NCI-H774 (cell line): ENCODE measurements around the gene CAPN14.

Experiments
- DNase-seq: peaks from one replicate; lab custom pipeline; 2025; lab: John Stamatoyannopoulos, UW

The CAPN14 gene

GRCh38 chr2:31243053-31243452 lies 25.7 kb upstream of the CAPN14 start:
- DNase-seq: no peak

DNA sequence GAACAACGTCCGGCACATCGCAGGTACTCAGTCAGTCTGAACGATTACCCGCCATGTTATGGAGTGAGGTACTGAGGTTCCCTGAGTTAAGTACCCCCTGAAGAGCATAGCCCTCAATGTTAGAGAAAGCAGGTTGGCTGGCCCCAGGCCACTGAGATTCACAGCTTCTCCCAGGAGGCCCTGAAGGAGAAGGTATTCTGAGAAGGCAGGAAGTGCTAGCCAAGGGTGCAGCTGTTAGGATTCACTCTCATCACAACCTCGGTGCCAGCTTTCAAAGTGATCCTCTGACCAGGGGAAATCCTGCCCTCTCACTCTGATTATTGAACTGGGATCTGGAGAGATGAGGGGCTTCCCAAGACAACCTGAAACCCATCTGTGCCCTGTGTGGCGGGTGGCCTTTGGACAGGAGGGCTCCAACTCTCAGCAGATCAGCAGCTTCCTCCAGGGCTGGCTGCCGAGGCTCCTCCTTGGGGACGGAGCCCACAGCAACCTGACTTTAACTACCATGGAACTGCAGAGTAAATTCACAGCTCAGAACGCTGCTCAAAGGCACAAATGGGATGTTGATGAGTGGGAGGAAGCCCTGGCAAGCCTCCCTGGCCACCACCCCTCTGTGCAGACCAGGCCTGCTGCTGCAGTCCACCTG lies 24.4 kb upstream of the CAPN14 start:
- DNase-seq: no peak

GRCh38 chr2:31240381-31241365 lies 23.4 kb upstream of the CAPN14 start:
- no peak for DNase-seq

DNA sequence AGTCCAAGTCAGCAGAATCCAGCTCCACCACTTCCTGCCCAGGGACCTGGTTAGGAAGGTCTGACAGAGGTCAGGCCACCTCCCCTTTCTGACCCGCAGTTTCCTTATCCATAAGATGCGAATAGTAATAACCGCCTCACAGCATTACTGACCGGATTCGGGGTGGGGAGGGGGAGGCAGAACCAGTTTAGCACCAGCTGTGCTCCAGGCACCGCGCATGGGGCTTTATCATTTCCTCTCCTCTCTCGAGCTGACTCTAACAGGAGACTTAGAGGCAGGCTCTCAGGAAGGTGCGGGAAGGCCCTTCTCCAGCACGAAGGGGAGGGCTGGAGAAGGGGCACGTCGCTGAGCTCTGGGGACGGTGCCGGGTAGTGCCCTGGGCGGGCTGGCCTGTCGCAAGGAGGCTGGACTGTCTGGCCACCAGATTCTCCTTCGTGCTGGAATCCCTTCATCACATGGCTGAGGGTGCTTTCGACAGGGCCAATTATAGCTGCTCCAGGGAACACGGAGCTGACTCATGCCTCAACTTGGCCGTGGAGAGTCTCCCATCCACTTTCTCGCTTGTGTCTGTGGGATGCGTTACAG lies 22.4 kb upstream of the CAPN14 start:
- no peak for DNase-seq

GRCh38 chr2:31238906-31239592 lies 21.7 kb upstream of the CAPN14 start:
- no peak for DNase-seq

DNA sequence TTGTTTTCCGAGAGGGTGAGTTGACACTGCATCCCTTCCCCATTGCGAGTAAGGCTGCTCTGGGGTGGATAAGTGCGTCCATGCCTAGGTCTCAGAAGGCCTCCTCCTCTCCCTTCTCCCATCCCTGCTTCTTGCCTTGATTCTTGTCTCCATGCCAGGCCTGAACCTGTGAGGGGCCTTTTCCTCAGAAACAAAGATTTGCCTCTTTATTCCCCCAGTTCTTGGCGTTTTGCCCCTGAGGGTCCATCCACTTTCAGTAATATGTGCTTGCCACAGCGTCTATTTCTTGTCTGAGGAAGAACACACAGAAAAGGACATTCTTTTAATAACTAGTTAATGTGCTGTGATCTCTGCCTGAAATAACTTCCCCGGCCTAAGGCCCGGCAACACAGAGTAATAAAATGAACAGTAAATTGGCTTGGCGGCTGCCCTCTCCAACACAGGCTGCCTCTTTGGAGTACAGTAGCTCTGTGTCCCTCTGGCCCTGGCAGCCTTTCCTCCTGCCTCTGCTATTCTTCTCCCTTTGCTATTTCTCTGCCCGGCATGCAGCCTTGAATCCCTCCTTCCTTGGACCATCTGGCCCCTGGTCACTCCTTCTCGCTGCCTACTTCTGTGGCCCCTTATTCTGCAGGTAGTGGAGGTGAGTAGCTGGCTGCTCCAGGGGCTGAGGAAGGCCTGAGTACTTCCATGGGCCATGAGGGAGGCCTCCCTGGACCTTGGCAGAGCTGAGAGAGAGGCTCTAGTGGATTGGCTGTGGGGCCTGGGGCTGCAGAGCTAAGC lies 21.0 kb upstream of the CAPN14 start:
- no peak for DNase-seq

DNA sequence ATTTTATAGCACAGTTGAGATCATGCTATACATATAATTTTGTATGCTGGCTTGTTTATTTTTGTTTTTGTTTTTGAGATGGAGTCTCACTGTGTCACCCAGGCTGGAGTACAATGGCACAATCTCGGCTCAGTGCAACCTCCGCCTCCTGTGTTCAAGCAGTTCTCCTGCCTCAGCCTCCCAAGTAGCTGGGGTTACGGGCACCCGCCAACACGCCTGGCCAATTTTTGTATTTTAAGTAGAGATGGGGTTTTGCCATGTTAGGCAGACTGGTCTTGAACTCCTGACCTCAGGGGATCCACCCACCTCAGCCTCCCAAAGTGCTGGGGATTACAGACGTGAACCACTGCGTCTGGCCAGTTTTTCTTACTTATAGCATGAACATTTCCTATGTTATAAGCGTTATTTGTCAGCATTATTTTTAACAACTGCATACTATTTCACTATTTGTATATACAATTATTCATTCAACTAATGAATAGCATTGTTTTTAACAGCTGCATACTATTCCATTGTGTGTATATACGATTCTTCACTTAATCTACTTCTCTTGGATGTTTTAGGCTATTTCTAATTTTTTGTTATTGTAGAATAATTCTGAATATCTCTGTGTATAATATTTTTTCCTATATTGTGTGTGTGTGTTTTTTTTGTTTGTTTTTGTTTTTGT lies 20.2 kb upstream of the CAPN14 start:
- no peak for DNase-seq

- DNase-seq: no peak
Observed at GRCh38 chr2:31236433-31237205, 19.3 kb upstream of the CAPN14 start.

DNA sequence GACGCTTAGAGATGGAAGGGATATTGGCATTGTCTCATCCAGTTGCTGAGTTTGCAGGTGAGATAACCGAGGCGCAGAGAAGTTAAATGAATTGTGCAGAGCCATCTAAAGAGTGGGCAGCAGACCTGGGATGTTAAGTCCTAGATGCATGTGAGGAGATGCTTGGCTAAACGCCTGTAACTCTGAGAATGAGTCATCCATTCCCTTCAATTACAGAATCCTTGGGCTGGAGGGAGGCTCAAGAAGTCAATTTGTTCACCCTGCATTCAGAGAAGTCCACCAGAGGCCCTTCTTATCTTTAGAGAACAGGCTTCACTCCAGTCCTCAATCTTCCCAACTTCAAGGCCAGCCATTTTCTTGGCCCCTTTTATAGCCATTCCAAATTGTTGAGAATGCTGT lies 18.2 kb upstream of the CAPN14 start:
- no peak for DNase-seq

DNA sequence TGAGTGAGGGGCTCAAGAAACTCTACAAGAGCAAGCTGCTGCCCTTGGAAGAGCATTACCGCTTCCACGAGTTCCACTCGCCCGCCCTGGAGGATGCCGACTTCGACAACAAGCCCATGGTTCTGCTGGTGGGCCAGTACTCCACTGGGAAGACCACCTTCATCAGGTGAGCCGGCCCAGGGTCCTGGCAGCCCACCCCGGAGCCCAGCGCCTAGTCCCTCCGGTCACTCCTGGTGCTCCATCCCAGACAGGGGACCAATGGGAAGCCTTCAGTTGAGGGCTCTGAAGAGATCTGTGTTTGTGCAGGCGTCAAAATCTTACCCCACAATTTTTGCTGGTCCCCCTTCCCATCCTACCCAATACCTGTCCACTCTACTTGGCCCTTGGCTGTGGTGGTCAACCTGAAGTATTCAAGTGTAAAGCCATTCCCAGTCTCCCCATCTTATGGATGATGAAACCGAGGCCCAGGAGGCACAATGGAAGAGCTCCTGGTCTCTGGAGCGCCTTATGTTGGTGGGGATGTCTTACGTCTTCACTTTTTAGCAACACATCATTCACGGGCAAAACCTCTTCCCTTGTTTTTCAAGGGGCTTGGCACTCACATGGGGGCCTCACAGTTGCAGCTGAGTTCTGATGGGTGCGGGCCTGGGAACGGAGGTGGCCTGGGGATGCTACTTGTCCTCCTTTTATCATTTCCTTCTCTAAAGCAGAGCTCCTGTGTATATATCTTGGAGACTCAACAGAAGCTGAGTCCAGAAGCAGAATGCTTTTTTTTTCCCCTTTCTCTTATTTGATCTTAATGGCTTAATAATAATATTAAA lies 17.6 kb upstream of the CAPN14 start:
- DNase-seq: no peak

- peak; percentile 89 for DNase-seq
Observed at GRCh38 chr2:31233741-31234682, 16.7 kb upstream of the CAPN14 start, which contains the start of gene EHD3. Gene EHD3 (plus strand): TSS chr2:31234152. CDS start chr2:31234622, 470 bp downstream.

- peak; percentile 72 for DNase-seq
Observed at GRCh38 chr2:31233231-31233630, 15.9 kb upstream of the CAPN14 start.

DNA sequence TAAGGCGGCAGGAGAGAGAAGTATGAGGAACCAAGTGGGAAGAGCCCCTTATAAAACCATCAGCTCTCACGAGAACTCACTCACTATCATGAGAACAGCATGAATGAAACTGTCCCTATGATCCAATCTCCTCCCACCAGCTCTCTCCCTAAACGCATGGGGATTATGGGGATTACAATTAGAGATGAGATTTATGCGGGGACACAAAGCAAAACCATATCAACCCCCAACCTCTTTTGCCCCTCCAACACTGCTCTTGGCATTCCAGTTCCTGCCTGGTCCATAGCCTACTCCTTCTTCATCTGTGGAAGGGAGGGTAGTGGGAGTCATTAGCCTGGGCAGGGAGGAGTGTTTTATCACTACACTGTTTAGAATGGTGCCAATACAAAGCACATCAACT lies 15.3 kb upstream of the CAPN14 start:
- no peak for DNase-seq

DNA sequence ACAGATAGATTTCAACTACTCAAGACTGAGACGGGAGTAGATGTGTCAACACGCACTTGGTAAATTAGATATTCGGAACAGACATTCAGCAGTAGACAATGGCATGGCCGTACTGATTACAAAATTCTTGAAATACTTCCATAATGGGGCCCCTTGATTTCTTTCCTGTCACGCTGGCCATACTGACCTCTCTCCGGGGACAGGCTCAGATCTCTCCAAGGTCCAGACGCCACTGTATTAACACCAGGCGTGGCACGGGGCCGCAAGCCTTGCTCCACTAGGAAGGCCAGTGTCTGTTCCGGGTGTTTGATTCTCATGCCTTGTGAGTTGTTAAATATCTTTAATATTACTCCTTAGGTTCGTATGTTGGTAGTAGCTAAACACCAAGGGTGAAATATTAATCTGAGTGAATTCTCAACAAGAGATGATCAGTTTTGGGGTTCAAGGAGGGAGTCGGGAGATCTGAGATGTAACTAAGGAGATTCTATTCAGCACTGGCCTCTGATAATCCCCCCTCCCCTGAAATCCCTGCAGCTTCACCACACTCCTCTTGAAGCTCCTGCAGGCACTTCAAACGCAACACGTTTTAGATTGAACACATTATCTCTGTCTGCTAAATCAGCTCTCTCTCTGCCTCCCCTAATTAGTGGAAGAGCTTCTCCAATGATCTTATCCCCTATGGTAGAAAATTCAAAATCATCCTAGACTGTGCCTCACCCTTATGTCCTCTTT lies 14.4 kb upstream of the CAPN14 start:
- no peak for DNase-seq

DNA sequence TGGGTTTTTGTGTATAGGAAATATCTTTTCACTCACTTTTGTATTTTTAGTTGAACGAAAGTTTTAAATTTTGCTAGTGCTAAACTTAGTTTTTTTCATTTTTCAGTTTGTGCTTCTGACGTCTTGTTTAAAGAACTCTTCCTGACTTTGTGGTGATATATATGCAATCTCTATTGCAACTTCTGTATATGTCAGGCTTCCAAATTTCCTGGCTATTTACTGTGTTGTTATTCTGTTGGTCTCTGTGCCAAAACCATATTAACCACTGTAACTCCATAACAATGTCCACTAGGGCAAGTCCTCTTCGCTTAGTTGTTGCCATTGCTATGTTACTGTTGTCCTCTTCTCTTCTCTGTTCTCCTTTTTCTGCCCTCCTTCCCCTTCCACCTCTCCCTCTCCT lies 13.4 kb upstream of the CAPN14 start:
- DNase-seq: no peak

DNA sequence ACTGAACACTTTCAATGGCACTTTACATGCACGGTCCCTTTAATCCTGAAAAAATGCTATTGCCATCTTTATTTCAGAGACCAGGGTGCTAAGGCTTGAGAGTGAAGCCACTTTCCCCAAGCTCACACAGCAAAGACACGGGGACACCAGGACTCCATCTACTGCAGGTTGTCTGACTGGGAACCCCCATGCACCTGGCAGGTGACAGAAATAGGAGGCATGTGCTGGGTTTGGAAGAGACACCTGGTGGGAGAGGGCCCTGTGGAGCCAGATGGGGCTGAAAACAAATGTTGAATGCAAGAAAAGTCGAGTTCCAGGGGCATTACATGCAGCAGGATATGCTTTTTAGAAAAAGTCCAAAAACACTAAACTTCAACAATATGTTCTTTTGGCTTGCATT lies 11.4 kb upstream of the CAPN14 start:
- no peak for DNase-seq

GRCh38 chr2:31227711-31228125 lies 10.4 kb upstream of the CAPN14 start:
- DNase-seq: peak; percentile 14
